GM12878 (cell line): ENCODE results near the gene AGBL4. TPM values are rescaled to one million over a fixed set of nuclear protein-coding genes. Genes with fewer than 3 reads are reported as not detected.

ENCODE experiments used
- ATAC-seq: fragments of 200-7000 bp; cut with Tn5 transposase; 3 replicates; pipeline ENCODE4 v1.9.1; 2020; ENCODE audit warnings: mild to moderate bottlenecking, moderate library complexity
- BruUV-seq: library from RNA; stranded (reverse); fragments of 400-500 nt; replicated peaks from 2 replicates; lab custom pipeline; 2021; lab: Mats Ljungman, UMichigan
- CTCF ChIA-PET: fragments of 300-600 bp; sonication (Branson Sonifier 250); formaldehyde crosslinking; extraction: SDS; loops from one replicate; lab custom pipeline; 2021; ENCODE audit warnings: inconsistent platforms; lab: Yijun Ruan, JAX
- POLR2A ChIA-PET: fragments of 350-600 bp; formaldehyde crosslinking; extraction: SDS; loops from one replicate; lab custom pipeline; 2021; ENCODE audit warnings: inconsistent platforms; lab: Charles Lee
- RAD21 ChIA-PET: fragments of 300-600 bp; sonication (Branson Sonifier 250); formaldehyde crosslinking; loops from one replicate; lab custom pipeline; 2023; ENCODE audit warnings: antibody characterized with exemption; ENCODE audit not compliant: unreplicated experiment; lab: Charles Lee
- SMC1A ChIA-PET: fragments of 300-600 bp; sonication (Branson Sonifier 250); formaldehyde crosslinking; loops from one replicate; lab custom pipeline; 2023; ENCODE audit not compliant: unreplicated experiment, uncharacterized antibody; lab: Charles Lee
- DNase-seq: peaks from one replicate; pipeline ENCODE4 v3.0.0-alpha.2; 2011; ENCODE audit warnings: low read depth, low spot score
- FAIRE-seq: peaks from 3 replicates; lab custom pipeline; 2011; peaks lifted over from hg19 to GRCh38; lab: Jason Lieb, UNC
- H2AFZ ChIP-seq: 2 replicates; pipeline ENCODE4 v1.6.0; 2011; ENCODE audit warnings: low read depth, low read length, control low read depth; ENCODE audit not compliant: control insufficient read depth
- H3K27ac ChIP-seq: 2 replicates; pipeline ENCODE4 v1.5.1; 2011; ENCODE audit warnings: control low read depth; ENCODE audit not compliant: control insufficient read depth, insufficient read depth
- H3K27me3 ChIP-seq, 2 experiments: replicated peaks in 1 of 2; 2 replicates each; pipeline versions ENCODE4 v1.6.0 to v1.6.1; 2011; ENCODE audit warnings: low read length in 1 of 2; ENCODE audit not compliant: control insufficient read depth in 2 of 2, insufficient read depth in 2 of 2
- H3K36me3 ChIP-seq, 2 experiments: 2 replicates each; pipeline ENCODE4 v1.5.1; 2011; ENCODE audit warnings: low read length in 1 of 2; ENCODE audit not compliant: control insufficient read depth in 2 of 2, insufficient read depth in 2 of 2
- H3K4me1 ChIP-seq: 2 replicates; pipeline ENCODE4 v1.6.1; 2011; ENCODE audit warnings: mild to moderate bottlenecking, low read length, moderate library complexity, mixed read lengths; ENCODE audit not compliant: control insufficient read depth, insufficient read depth
- H3K4me2 ChIP-seq: 2 replicates; pipeline ENCODE4 v1.6.0; 2011; ENCODE audit warnings: control low read depth; ENCODE audit not compliant: control insufficient read depth, insufficient read depth
- H3K4me3 ChIP-seq: fragments of 200-600 bp; sonication (generic); 2 replicates; pipeline ENCODE4 v1.5.1; 2016
- H3K79me2 ChIP-seq: 2 replicates; pipeline ENCODE4 v1.6.0; 2011; ENCODE audit warnings: low read length; ENCODE audit not compliant: control insufficient read depth, insufficient read depth
- H3K9ac ChIP-seq: 2 replicates; pipeline ENCODE4 v1.8.0; 2011; ENCODE audit warnings: low read length, control low read depth, mixed read lengths; ENCODE audit not compliant: control insufficient read depth, insufficient read depth
- H3K9me3 ChIP-seq: replicated peaks from 3 replicates; pipeline ENCODE4 v1.5.1; 2011; ENCODE audit warnings: mild to moderate bottlenecking, low read length; ENCODE audit not compliant: control insufficient read depth, insufficient read depth
- H4K20me1 ChIP-seq: 2 replicates; pipeline ENCODE4 v1.6.0; 2011; ENCODE audit not compliant: control insufficient read depth, insufficient read depth
- MEF2A ChIP-seq: IDR thresholded peaks from 2 replicates; pipeline ENCODE4 v1.6.1; 2011; ENCODE audit warnings: low read depth, mild to moderate bottlenecking, low read length, moderate library complexity; ENCODE audit not compliant: insufficient read depth
- WRNIP1 ChIP-seq: IDR thresholded peaks from 2 replicates; pipeline ENCODE4 v1.6.1; 2011; ENCODE audit warnings: low read depth, low read length, improper control_type of control experiment, borderline replicate concordance
- WGBS: methylation state at CpG from one replicate; pipeline ENCODE4 v1.1.6; 2016; ENCODE audit warnings: low lambda C conversion rate; ENCODE audit not compliant: insufficient replicate concordance, insufficient coverage; ENCODE audit errors: missing lambda C conversion rate; 5-methylcytosine and 5-hydroxymethylcytosine counted together
- in situ Hi-C: fragments of 300-500 bp; cut with MboI; formaldehyde crosslinking; loops from 9 replicates; pipeline ENCODE4 v1.14.3; 2018; ENCODE audit warnings: mixed read lengths
- intact Hi-C: fragments of 100-400 bp; cut with micrococcal nuclease; formaldehyde crosslinking; loops from one replicate; pipeline ENCODE4 v1.14.2; 2022; ENCODE audit not compliant: unreplicated experiment
- polyA plus RNA-seq, 11 experiments: library from polyadenylated mRNA; depleted of rRNA in 4 of 11; unstranded in 6 of 11; stranded (reverse) in 5 of 11; fragments of >200 nt; fragmentation: Nextera tagmentation in 4 of 11; fragmentation: Illumina TruSeq in 1 of 11; extraction: Ambion mirVana in 4 of 11; extraction: Trizol in 1 of 11; gene quantifications; 1 replicate in 1 of 11; 2 replicates in 10 of 11; pipeline versions ENCODE4 v1.2.1 to v1.2.3, GENCODE V29; 2011 to 2016; ENCODE audit warnings: inconsistent platforms in 2 of 11, missing spikeins in 2 of 11, low read depth in 1 of 11
- total RNA-seq, 4 experiments: library from RNA; depleted of rRNA in 3 of 4; stranded (reverse); fragments of >200 nt in 3 of 4; fragmentation: Illumina TruSeq in 1 of 4; extraction: Trizol in 1 of 4; gene quantifications; 2 replicates each; pipeline versions ENCODE4 v1.2.1 to v1.2.3, GENCODE V29; 2013 to 2021
- TF ChIP-seq, protein P1 (sequence below): fragments of 450-650 bp; IDR thresholded peaks from 2 replicates; pipeline ENCODE4 v1.6.1; 2017; ENCODE audit warnings: mild to moderate bottlenecking, moderate library complexity

AGBL4 gene
- total and polyA plus RNA-seq, 10 of the 15 experiments (the other 5 are each of a cell fraction or from before 2014, with no cell fraction given) = 0.31 TPM; not detected in 9

DNA sequence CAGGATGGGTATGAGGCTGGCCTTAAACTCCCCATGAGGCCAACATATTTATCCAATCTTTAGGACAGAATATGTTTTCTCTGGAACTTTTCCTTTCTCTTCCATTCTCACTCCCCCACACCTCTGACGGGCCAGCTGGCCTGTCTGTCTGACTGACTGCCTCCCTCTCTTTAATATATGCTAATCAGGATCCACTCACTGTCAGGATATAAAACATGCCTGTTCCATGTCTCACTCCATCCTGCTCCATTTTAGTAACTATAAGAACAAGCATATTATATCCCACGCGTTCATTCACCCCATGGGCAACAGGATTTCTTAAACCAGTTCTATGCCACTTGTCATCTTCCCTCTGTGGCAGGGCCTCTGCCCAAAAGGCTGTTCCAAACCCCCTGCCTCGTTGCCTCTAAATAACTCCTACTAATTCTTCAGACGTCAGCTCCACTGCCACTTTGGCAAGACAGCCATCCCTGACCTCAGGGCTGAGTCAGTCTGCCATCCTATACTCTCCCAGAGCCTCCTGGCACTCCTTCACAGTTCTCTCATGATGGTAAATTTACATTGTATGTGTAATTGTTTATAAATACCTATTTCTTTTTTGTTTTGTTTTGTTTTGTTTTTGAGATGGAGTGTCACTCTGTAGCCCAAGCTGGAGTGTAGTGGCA, 1467.4 kb downstream of the AGBL4 start:
- no peaks in the 10 kb centered on the region for H3K4me1 ChIP-seq
- H3K4me3 ChIP-seq = no peak overlapping the region
- in situ Hi-C loops = loop anchor here (10.0 kb wide), 1 partner anchor 1788 kb away; no protein-coding TSS in a partner anchor
- BruUV-seq = no TSS peak
- no peaks in the 10 kb centered on the region for H4K20me1 ChIP-seq
- no peak overlapping the region for H2AFZ ChIP-seq
- FAIRE-seq (no peak), ATAC-seq (no peak), DNase-seq (no peak)
- intact Hi-C loops = no loop called here
- no peaks in the 10 kb centered on the region for H3K36me3 ChIP-seq
- H3K79me2 ChIP-seq = no peaks in the 10 kb centered on the region
- H3K27me3 ChIP-seq = no peaks in the 10 kb centered on the region
- ChIA-PET RAD21 (no interaction called here), POLR2A (no interaction called here), SMC1A (no interaction called here), CTCF (interaction anchor here (0.8 kb wide), 1 partner anchor 16 kb away, joined by 4 read pairs; no protein-coding TSS in a partner anchor)
- no peak for TF ChIP-seq MEF2A
- no peak for TF ChIP-seq WRNIP1
- TF ChIP-seq, protein P1, sequence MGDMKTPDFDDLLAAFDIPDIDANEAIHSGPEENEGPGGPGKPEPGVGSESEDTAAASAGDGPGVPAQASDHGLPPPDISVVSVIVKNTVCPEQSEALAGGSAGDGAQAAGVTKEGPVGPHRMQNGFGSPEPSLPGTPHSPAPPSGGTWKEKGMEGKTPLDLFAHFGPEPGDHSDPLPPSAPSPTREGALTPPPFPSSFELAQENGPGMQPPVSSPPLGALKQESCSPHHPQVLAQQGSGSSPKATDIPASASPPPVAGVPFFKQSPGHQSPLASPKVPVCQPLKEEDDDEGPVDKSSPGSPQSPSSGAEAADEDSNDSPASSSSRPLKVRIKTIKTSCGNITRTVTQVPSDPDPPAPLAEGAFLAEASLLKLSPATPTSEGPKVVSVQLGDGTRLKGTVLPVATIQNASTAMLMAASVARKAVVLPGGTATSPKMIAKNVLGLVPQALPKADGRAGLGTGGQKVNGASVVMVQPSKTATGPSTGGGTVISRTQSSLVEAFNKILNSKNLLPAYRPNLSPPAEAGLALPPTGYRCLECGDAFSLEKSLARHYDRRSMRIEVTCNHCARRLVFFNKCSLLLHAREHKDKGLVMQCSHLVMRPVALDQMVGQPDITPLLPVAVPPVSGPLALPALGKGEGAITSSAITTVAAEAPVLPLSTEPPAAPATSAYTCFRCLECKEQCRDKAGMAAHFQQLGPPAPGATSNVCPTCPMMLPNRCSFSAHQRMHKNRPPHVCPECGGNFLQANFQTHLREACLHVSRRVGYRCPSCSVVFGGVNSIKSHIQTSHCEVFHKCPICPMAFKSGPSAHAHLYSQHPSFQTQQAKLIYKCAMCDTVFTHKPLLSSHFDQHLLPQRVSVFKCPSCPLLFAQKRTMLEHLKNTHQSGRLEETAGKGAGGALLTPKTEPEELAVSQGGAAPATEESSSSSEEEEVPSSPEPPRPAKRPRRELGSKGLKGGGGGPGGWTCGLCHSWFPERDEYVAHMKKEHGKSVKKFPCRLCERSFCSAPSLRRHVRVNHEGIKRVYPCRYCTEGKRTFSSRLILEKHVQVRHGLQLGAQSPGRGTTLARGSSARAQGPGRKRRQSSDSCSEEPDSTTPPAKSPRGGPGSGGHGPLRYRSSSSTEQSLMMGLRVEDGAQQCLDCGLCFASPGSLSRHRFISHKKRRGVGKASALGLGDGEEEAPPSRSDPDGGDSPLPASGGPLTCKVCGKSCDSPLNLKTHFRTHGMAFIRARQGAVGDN = no peak
- H3K9me3 ChIP-seq = no peaks in the 10 kb centered on the region
- 39% methylated on average over 5 of the region's 5 CpGs for WGBS
- no peak overlapping the region for H3K9ac ChIP-seq
- no peak overlapping the region for H3K4me2 ChIP-seq
- H3K27ac ChIP-seq = no peak overlapping the region
